KMS-11 (cell line): ENCODE results near the gene HLF.

Experiments used
- H2AFZ ChIP-seq: fragments of 200-600 bp; sonication (generic); 2 replicates; pipeline ENCODE4 v1.6.1; 2016; ENCODE audit warnings: antibody characterized with exemption, mixed run types, low read depth
- H3K27ac ChIP-seq: fragments of 200-600 bp; sonication (generic); 2 replicates; pipeline ENCODE4 v1.6.1; 2016; ENCODE audit warnings: mild to moderate bottlenecking, mixed run types
- H3K27me3 ChIP-seq: fragments of 200-600 bp; sonication (generic); 2 replicates; pipeline ENCODE4 v1.6.1; 2017; ENCODE audit warnings: mild to moderate bottlenecking, low read depth, mixed run types, moderate library complexity; ENCODE audit not compliant: insufficient read depth
- H3K36me3 ChIP-seq: fragments of 200-600 bp; sonication (generic); 2 replicates; pipeline ENCODE4 v1.6.1; 2017; ENCODE audit warnings: mild to moderate bottlenecking, mixed run types; ENCODE audit not compliant: insufficient read depth
- H3K4me1 ChIP-seq: fragments of 200-600 bp; sonication (generic); 2 replicates; pipeline ENCODE4 v1.6.1; 2016; ENCODE audit warnings: mild to moderate bottlenecking, low read depth, mixed run types; ENCODE audit not compliant: poor library complexity, severe bottlenecking
- H3K4me2 ChIP-seq: fragments of 200-600 bp; sonication (generic); 2 replicates; pipeline ENCODE4 v1.7.0; 2016; ENCODE audit warnings: mild to moderate bottlenecking, mixed run types
- H3K4me3 ChIP-seq: fragments of 200-600 bp; sonication (generic); IDR thresholded peaks from 2 replicates; pipeline ENCODE4 v1.6.1; 2017; ENCODE audit warnings: low read depth, low read length, mixed read lengths; ENCODE audit not compliant: insufficient read depth
- H3K79me2 ChIP-seq: fragments of 200-600 bp; sonication (generic); 2 replicates; pipeline ENCODE4 v1.6.1; 2016; ENCODE audit warnings: low read depth, mixed run types; ENCODE audit not compliant: insufficient read depth
- H3K9ac ChIP-seq: fragments of 200-600 bp; sonication (generic); 2 replicates; pipeline ENCODE4 v1.6.1; 2016; ENCODE audit warnings: mild to moderate bottlenecking, mixed run types
- H4K20me1 ChIP-seq: fragments of 200-600 bp; sonication (generic); 2 replicates; pipeline ENCODE4 v1.6.1; 2016; ENCODE audit warnings: mild to moderate bottlenecking, mixed run types; ENCODE audit not compliant: insufficient read depth
- TF ChIP-seq, protein P1 (sequence below): fragments of 200-600 bp; sonication (generic); conservative IDR thresholded peaks from 2 replicates; pipeline ENCODE4 v1.6.1; 2017; ENCODE audit warnings: low read depth, mild to moderate bottlenecking, antibody characterized with exemption, low read length, moderate library complexity, mixed read lengths

The HLF gene

GRCh38 chr17:55335625-55336024 is 70.9 kb downstream of the HLF start:
- H4K20me1 ChIP-seq = no peaks in the 10 kb centered on the region
- no peak overlapping the region for H3K9ac ChIP-seq
- no peaks in the 10 kb centered on the region for H3K4me1 ChIP-seq
- no peaks in the 10 kb centered on the region for H3K36me3 ChIP-seq
- H2AFZ ChIP-seq = no peak overlapping the region
- no peak overlapping the region for H3K4me2 ChIP-seq
- H3K4me3 ChIP-seq = no peak overlapping the region
- TF ChIP-seq, protein P1, sequence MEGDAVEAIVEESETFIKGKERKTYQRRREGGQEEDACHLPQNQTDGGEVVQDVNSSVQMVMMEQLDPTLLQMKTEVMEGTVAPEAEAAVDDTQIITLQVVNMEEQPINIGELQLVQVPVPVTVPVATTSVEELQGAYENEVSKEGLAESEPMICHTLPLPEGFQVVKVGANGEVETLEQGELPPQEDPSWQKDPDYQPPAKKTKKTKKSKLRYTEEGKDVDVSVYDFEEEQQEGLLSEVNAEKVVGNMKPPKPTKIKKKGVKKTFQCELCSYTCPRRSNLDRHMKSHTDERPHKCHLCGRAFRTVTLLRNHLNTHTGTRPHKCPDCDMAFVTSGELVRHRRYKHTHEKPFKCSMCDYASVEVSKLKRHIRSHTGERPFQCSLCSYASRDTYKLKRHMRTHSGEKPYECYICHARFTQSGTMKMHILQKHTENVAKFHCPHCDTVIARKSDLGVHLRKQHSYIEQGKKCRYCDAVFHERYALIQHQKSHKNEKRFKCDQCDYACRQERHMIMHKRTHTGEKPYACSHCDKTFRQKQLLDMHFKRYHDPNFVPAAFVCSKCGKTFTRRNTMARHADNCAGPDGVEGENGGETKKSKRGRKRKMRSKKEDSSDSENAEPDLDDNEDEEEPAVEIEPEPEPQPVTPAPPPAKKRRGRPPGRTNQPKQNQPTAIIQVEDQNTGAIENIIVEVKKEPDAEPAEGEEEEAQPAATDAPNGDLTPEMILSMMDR = no peak
- no peaks in the 10 kb centered on the region for H3K79me2 ChIP-seq
- H3K27me3 ChIP-seq = no peaks in the 10 kb centered on the region
- no peak overlapping the region for H3K27ac ChIP-seq

DNA sequence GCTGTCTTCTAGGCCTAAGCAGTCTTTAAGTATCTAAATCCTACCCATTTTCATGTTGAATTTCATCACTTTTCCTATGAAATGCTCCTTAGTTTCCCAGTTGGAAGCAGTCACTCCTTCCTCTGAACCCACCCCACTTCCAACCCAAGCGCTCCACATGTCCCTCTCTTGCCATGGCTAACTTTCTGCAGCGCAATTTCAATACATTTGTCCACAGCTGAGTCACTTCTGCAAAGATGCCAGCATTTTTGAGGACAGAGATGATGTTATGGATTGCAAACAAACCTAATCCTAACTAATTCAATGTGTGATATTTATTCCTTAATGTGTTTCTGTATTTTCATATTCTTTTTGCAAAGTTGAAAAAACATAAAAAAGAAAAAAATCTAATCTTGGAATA is 71.7 kb downstream of the HLF start:
- Histone ChIP-seq H3K27me3 (no peaks in the 10 kb centered on the region), H4K20me1 (no peaks in the 10 kb centered on the region), H3K27ac (no peak overlapping the region), H2AFZ (no peak overlapping the region), H3K4me3 (no peak overlapping the region), H3K36me3 (no peaks in the 10 kb centered on the region), H3K9ac (no peak overlapping the region), H3K4me2 (no peak overlapping the region), H3K4me1 (no peaks in the 10 kb centered on the region), H3K79me2 (no peaks in the 10 kb centered on the region)
- TF ChIP-seq, protein P1 = no peak

DNA sequence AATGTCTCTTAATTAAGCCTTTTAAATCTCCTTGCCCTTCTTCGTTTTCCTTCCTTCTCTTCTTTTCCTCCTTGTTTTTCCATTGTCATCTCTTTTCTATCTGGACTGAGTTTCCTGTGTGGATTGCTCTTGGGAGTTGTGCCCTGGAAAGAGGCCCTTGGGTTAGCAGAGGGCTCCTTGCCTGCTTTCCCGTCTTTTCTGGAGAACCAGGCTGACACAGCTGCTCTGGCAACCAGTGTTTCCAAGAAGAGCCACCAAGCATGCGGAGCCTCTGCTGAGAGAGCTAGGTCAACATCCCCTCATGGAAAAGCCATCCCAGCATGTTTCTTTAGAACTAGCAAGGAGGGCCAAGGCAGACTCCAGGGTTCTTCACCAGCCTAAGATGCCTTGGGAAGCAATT is 75.4 kb downstream of the HLF start:
- Histone ChIP-seq H3K79me2 (no peaks in the 10 kb centered on the region), H3K4me2 (no peak overlapping the region), H3K4me3 (no peak overlapping the region), H4K20me1 (no peaks in the 10 kb centered on the region), H3K4me1 (no peaks in the 10 kb centered on the region), H3K36me3 (no peaks in the 10 kb centered on the region), H3K27me3 (no peaks in the 10 kb centered on the region), H3K27ac (no peak overlapping the region), H2AFZ (no peak overlapping the region), H3K9ac (no peak overlapping the region)
- TF ChIP-seq, protein P1 = no peak

GRCh38 chr17:55340686-55341085 is 75.9 kb downstream of the HLF start:
- Histone ChIP-seq H3K4me1 (no peaks in the 10 kb centered on the region), H3K27ac (no peak overlapping the region), H3K36me3 (no peaks in the 10 kb centered on the region), H4K20me1 (no peaks in the 10 kb centered on the region), H3K4me3 (no peak overlapping the region), H3K9ac (no peak overlapping the region), H3K4me2 (no peak overlapping the region), H3K79me2 (no peaks in the 10 kb centered on the region), H2AFZ (no peak overlapping the region), H3K27me3 (no peaks in the 10 kb centered on the region)
- TF ChIP-seq, protein P1 = no peak

- Histone ChIP-seq H3K4me3 (no peak overlapping the region), H3K36me3 (no peaks in the 10 kb centered on the region), H4K20me1 (no peaks in the 10 kb centered on the region), H3K4me2 (no peak overlapping the region), H3K9ac (no peak overlapping the region), H3K27me3 (no peaks in the 10 kb centered on the region), H3K79me2 (no peaks in the 10 kb centered on the region), H3K27ac (no peak overlapping the region), H2AFZ (no peak overlapping the region), H3K4me1 (no peaks in the 10 kb centered on the region)
- TF ChIP-seq, protein P1 = no peak
Observed at GRCh38 chr17:55341432-55341831, 76.7 kb downstream of the HLF start.
